HG03025 (cell line): ENCODE results near the gene CCNY.

Experiments
- ATAC-seq: cut with Tn5 transposase; IDR thresholded peaks from one replicate; pipeline ENCODE4 v1.9.1; 2021; ENCODE audit warnings: mild to moderate bottlenecking, moderate library complexity; ENCODE audit not compliant: unreplicated experiment, low FRiP score

Gene CCNY

GRCh38 chr10:35607475-35608327 is 271.4 kb downstream of the CCNY start:
- no peak for ATAC-seq

DNA sequence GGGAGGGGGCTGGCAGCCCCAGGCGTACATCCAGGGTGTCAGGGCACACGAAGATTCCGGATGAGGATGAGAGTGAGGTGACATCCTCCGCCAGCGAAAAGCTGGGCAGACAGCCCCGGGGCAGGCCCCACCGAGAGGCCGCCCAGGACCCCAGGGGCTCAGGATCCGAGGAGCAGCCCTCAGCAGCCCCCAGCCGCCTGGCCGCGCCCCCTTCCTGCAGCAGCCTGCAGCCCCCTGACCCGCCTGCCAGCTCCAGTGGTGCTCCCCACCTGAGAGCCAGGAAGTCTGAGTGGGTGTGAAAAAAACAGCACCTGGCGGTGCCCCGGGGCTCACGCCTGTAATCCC is 272.0 kb downstream of the CCNY start:
- ATAC-seq: no peak

DNA sequence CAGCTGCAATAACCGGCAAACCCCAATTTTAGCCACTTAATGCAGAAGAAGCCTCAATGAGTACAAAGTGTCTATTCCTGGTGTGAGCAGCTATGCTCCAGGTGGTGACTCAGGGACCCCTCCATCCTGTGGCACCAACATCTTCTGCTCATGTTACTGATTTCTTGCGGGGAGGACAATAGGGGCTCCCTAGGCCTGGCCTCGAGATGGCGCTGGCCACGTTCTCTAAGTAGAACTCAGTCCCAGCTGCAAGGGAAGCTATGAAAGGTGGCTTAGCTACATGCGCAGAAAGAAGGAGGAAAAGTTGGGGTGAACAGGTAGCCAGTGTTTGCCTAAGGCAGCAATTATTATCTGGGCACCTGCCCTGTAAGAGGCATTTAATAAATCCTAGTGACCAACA is 275.4 kb downstream of the CCNY start:
- no peak for ATAC-seq

DNA sequence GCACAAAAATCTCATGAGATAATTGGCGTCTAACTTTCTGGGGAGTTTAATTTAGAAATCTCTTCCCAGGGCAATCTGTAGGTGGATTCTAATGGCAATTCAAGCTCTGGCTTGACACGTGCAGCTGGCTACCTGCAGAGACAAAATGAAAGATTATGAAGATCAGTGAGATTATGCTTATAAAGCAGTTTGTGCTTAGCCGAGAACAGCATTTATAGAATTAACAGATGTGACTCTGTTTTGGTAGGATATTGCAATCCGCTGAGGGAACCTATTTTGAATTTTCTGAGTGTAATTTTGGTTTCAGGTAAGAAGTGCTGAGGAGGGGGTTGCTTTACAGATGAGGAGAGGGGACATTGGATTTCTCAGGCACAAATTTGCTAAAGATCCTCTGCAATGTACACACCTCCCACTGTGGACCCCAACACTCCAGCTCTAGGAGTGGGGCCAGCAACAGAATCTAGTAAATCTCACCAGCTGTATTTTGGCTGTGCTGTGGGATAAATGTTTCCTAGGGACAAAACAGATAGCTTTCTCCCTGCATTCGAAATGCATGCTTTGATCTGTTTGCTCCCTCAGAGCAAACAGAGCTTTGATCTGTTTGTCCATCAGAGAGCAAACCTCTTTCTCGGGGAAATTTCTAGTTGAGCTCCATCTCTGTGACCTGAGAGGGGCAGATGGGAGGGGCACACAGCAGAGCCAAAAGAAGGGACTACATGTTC is 276.2 kb downstream of the CCNY start:
- no peak for ATAC-seq

- ATAC-seq: no peak
Observed at GRCh38 chr10:35613107-35613440, 276.8 kb downstream of the CCNY start.

- no peak for ATAC-seq
Observed at GRCh38 chr10:35613597-35614226, 277.4 kb downstream of the CCNY start.

DNA sequence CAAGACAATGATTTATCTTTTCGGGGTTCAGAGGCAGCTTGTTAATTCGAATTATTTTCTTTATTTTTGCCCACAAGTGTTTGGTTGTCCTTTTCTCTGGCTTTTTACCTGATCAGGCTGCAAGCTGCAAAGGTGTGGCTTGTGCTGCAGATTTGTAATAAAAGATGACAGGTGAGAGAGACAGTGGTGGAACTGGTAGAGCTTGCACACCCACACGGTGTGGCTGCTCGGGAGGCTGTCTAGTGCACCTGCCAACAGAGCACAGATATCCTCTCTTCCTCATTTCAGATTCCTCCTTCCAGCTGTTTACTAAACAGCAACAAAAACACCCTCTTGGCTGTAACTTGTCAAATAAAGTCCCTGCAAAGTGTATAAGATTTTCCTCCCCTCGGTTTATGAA is 278.0 kb downstream of the CCNY start:
- no peak for ATAC-seq
